Measurements from ENCODE around the gene PLA2G7. TPM values are rescaled to one million over a fixed set of nuclear protein-coding genes. Genes with fewer than 3 reads are reported as not detected.
"Not testable (repeated sequence)": the region's sequence is repeated elsewhere in the genome, so short reads cannot be mapped to it uniquely, and the experiment has no call there.

The PLA2G7 gene
- total and polyA plus RNA-seq, 2 of the 4 experiments (the other 2 are of a cell fraction), result not detected

DNA sequence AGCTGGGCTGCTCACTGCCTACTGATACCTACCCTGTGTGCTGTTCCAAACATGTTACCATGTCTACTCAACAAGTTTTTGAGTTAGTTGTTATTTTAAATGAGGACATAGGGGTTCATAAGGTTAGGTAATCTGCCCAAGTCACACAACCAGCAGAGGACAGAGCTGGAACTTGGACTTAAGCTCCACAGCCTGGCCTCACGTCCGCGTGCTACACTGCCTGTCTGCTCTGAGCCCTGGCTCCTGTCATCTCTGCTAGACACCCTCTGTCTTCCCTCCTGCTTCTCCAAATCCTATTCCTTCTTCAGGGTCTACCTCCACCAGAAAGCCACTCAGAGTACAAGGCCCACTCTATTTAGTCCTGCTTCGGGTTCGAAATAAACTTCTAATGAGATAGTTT lies 29.8 kb upstream of the PLA2G7 start:
- H3K4me2 ChIP-seq (ENCODE audit: low read depth, low read length), result no peak overlapping the region
- no peak overlapping the region for H4K91ac ChIP-seq (ENCODE audit: insufficient read depth, low read depth, low read length)
- dilution Hi-C loops (cut with HindIII; ENCODE audit: low sequenced_read_pairs, unreplicated experiment), result no loop called here
- H2BK120ac ChIP-seq (ENCODE audit: low read depth, low read length), result no peak overlapping the region
- H3K14ac ChIP-seq (replicated peaks; ENCODE audit: low read depth, low read length), result no peak overlapping the region
- H3K79me1 ChIP-seq (ENCODE audit: low read depth in 1 of 2, low read length in 2 of 2), result no peaks in the 10 kb centered on the region
- H3K27me3 ChIP-seq (ENCODE audit: control insufficient read depth, insufficient read depth, low read length), result no peaks in the 10 kb centered on the region
- no peaks in the 10 kb centered on the region for H3K36me3 ChIP-seq (ENCODE audit: control insufficient read depth, insufficient read depth, low read length)
- H4K5ac ChIP-seq (ENCODE audit: low read depth, low read length), result no peak overlapping the region
- H2AK9ac ChIP-seq (replicated peaks; ENCODE audit: low read depth, low read length, poor library complexity), result no peak overlapping the region
- H3K9me3 ChIP-seq (ENCODE audit: control insufficient read depth, insufficient read depth, low read length), result no peaks in the 10 kb centered on the region
- no peak overlapping the region for H2BK5ac ChIP-seq (ENCODE audit: low read depth, low read length, poor library complexity, severe bottlenecking)
- no peak overlapping the region for H4K8ac ChIP-seq (ENCODE audit: low read depth in 2 of 2, low read length in 2 of 2)
- no peaks in the 10 kb centered on the region for H4K20me1 ChIP-seq (ENCODE audit: insufficient read depth, low read length)
- ChIA-PET CTCF (no interaction called here), POLR2A (ENCODE audit: unreplicated experiment) (no interaction called here)
- no peak overlapping the region for H3K18ac ChIP-seq (ENCODE audit: low read depth, low read length)
- no peaks in the 10 kb centered on the region for H3K9me1 ChIP-seq (ENCODE audit: insufficient read depth, low read length)
- in situ Hi-C loops (cut with MboI; ENCODE audit: low sequenced_read_pairs), result no loop called here
- no peak overlapping the region for H2BK20ac ChIP-seq (ENCODE audit: low read depth, low read length)
- WGBS, 2 experiments (ENCODE audit: extremely low coverage in 2 of 2, insufficient read length in 1 of 2), result 90% methylated on average over 2 of the region's 5 CpGs; no CpG with 5 or more reads in 1 of the 2 experiments
- H3K56ac ChIP-seq (ENCODE audit: extremely low read depth, insufficient read depth, low read length), result no peak overlapping the region
- H3K23ac ChIP-seq (ENCODE audit: low read depth, low read length), result no peak overlapping the region
- no peak overlapping the region for H3K4me3 ChIP-seq (ENCODE audit: insufficient read depth, low read depth, low read length)
- no peak overlapping the region for H3K9ac ChIP-seq (ENCODE audit: low read depth, low read length)
- ATAC-seq (ENCODE audit: low read depth) (no peak), DNase-seq (no peak)
- no TSS peak for BruUV-seq (replicated peaks)
- H2BK15ac ChIP-seq (ENCODE audit: low read depth, low read length), result no peak overlapping the region
- H2AFZ ChIP-seq (replicated peaks; ENCODE audit: low read length, poor library complexity), result no peak overlapping the region
- no peaks in the 10 kb centered on the region for H3K4me1 ChIP-seq (ENCODE audit: control insufficient read depth, insufficient read depth, low read length)
- no peak overlapping the region for H2AK5ac ChIP-seq (ENCODE audit: low read depth, low read length)
- intact Hi-C loops (cut with micrococcal nuclease), result no loop called here
- TF ChIP-seq SMC3 (IDR thresholded peaks at IDR 0.05; ENCODE audit: low read depth, low read length), result no peak
- TF ChIP-seq, protein P1, sequence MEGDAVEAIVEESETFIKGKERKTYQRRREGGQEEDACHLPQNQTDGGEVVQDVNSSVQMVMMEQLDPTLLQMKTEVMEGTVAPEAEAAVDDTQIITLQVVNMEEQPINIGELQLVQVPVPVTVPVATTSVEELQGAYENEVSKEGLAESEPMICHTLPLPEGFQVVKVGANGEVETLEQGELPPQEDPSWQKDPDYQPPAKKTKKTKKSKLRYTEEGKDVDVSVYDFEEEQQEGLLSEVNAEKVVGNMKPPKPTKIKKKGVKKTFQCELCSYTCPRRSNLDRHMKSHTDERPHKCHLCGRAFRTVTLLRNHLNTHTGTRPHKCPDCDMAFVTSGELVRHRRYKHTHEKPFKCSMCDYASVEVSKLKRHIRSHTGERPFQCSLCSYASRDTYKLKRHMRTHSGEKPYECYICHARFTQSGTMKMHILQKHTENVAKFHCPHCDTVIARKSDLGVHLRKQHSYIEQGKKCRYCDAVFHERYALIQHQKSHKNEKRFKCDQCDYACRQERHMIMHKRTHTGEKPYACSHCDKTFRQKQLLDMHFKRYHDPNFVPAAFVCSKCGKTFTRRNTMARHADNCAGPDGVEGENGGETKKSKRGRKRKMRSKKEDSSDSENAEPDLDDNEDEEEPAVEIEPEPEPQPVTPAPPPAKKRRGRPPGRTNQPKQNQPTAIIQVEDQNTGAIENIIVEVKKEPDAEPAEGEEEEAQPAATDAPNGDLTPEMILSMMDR (conservative IDR thresholded peaks at IDR 0.05; ENCODE audit: low read depth, low read length), result no peak
- no peak overlapping the region for H3K4ac ChIP-seq (ENCODE audit: low read depth, low read length)
- no peak overlapping the region for H3K27ac ChIP-seq (ENCODE audit: insufficient read depth, low read length)

DNA sequence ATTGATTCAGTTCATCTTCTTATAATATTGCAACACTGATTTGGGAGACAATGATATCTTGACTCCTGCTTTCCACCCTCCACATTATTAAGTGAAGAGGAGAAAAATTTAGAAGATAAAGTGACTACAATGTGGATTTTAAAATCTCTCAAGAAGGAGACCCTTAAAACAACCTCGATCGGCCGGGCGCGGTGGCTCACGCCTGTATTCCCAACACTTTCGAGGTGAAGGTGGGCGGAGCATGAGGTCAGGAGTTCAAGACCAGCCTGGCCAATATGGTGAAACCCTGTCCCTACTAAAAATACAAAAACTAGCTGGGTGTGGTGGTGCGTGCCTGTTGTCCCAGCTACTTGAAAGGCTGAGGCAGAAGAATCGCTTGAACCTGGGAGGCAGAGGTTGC lies 29.1 kb upstream of the PLA2G7 start:
- H3K14ac ChIP-seq (replicated peaks; ENCODE audit: low read depth, low read length); H3K18ac ChIP-seq (ENCODE audit: low read depth, low read length); intact Hi-C loops (cut with micrococcal nuclease); dilution Hi-C loops (cut with HindIII; ENCODE audit: low sequenced_read_pairs, unreplicated experiment); H2BK15ac ChIP-seq (ENCODE audit: low read depth, low read length); H3K9me1 ChIP-seq (ENCODE audit: insufficient read depth, low read length); H3K9me3 ChIP-seq (ENCODE audit: control insufficient read depth, insufficient read depth, low read length); H3K27ac ChIP-seq (ENCODE audit: insufficient read depth, low read length); ATAC-seq (ENCODE audit: low read depth); H2AK9ac ChIP-seq (replicated peaks; ENCODE audit: low read depth, low read length, poor library complexity); H3K27me3 ChIP-seq (ENCODE audit: control insufficient read depth, insufficient read depth, low read length); H2BK20ac ChIP-seq (ENCODE audit: low read depth, low read length); H4K5ac ChIP-seq (ENCODE audit: low read depth, low read length); H3K4me2 ChIP-seq (ENCODE audit: low read depth, low read length); H2AFZ ChIP-seq (replicated peaks; ENCODE audit: low read length, poor library complexity); H2BK5ac ChIP-seq (ENCODE audit: low read depth, low read length, poor library complexity, severe bottlenecking); H4K8ac ChIP-seq (ENCODE audit: low read depth in 2 of 2, low read length in 2 of 2); POLR2A ChIA-PET (ENCODE audit: unreplicated experiment); in situ Hi-C loops (cut with MboI; ENCODE audit: low sequenced_read_pairs); CTCF ChIA-PET; H3K56ac ChIP-seq (ENCODE audit: extremely low read depth, insufficient read depth, low read length); DNase-seq; H3K4ac ChIP-seq (ENCODE audit: low read depth, low read length); H3K9ac ChIP-seq (ENCODE audit: low read depth, low read length); H3K4me3 ChIP-seq (ENCODE audit: insufficient read depth, low read depth, low read length); H4K20me1 ChIP-seq (ENCODE audit: insufficient read depth, low read length); H3K23ac ChIP-seq (ENCODE audit: low read depth, low read length); H2AK5ac ChIP-seq (ENCODE audit: low read depth, low read length); H3K4me1 ChIP-seq (ENCODE audit: control insufficient read depth, insufficient read depth, low read length); H4K91ac ChIP-seq (ENCODE audit: insufficient read depth, low read depth, low read length); BruUV-seq (replicated peaks); H3K79me1 ChIP-seq (ENCODE audit: low read depth in 1 of 2, low read length in 2 of 2); H3K36me3 ChIP-seq (ENCODE audit: control insufficient read depth, insufficient read depth, low read length); H2BK120ac ChIP-seq (ENCODE audit: low read depth, low read length): not testable (repeated sequence)
- no CpG with 5 or more reads among the region's 10 CpGs for WGBS, 2 experiments (ENCODE audit: extremely low coverage in 2 of 2, insufficient read length in 1 of 2)

Data from IMR-90 (cell line).